Activated CD4-positive, alpha-beta T cell treated with anti-CD3 and anti-CD28 coated beads, Interleukin-2, amount 50 U/mL, for 4 hours (primary cell): ENCODE data around the gene GBF1.
"Not testable (repeated sequence)": the region's sequence is repeated elsewhere in the genome, so short reads cannot be mapped to it uniquely, and the experiment has no call there.

Source experiments
- DNase-seq, 2 experiments: peaks; one replicate each; pipeline ENCODE4 v3.0.0-alpha.2; 2020

Gene GBF1, protein sequence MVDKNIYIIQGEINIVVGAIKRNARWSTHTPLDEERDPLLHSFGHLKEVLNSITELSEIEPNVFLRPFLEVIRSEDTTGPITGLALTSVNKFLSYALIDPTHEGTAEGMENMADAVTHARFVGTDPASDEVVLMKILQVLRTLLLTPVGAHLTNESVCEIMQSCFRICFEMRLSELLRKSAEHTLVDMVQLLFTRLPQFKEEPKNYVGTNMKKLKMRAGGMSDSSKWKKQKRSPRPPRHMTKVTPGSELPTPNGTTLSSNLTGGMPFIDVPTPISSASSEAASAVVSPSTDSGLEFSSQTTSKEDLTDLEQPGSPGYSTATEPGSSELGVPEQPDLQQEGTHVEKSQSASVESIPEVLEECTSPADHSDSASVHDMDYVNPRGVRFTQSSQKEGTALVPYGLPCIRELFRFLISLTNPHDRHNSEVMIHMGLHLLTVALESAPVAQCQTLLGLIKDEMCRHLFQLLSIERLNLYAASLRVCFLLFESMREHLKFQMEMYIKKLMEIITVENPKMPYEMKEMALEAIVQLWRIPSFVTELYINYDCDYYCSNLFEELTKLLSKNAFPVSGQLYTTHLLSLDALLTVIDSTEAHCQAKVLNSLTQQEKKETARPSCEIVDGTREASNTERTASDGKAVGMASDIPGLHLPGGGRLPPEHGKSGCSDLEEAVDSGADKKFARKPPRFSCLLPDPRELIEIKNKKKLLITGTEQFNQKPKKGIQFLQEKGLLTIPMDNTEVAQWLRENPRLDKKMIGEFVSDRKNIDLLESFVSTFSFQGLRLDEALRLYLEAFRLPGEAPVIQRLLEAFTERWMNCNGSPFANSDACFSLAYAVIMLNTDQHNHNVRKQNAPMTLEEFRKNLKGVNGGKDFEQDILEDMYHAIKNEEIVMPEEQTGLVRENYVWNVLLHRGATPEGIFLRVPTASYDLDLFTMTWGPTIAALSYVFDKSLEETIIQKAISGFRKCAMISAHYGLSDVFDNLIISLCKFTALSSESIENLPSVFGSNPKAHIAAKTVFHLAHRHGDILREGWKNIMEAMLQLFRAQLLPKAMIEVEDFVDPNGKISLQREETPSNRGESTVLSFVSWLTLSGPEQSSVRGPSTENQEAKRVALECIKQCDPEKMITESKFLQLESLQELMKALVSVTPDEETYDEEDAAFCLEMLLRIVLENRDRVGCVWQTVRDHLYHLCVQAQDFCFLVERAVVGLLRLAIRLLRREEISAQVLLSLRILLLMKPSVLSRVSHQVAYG (N-terminal part only)

GRCh38 chr10:102245082-102245931 lies at the start of gene GBF1:
Gene GBF1 (plus strand): TSS chr10:102245532. CDS start chr10:102258939, 13,407 bp downstream.
- DNase-seq = peak; percentile 81 to 83

- no peak for DNase-seq
These were observed 48.4 kb upstream of the GBF1 start for GRCh38 chr10:102196893-102197292.

GRCh38 chr10:102198027-102198426 lies 47.3 kb upstream of the GBF1 start:
- DNase-seq = no peak

DNA sequence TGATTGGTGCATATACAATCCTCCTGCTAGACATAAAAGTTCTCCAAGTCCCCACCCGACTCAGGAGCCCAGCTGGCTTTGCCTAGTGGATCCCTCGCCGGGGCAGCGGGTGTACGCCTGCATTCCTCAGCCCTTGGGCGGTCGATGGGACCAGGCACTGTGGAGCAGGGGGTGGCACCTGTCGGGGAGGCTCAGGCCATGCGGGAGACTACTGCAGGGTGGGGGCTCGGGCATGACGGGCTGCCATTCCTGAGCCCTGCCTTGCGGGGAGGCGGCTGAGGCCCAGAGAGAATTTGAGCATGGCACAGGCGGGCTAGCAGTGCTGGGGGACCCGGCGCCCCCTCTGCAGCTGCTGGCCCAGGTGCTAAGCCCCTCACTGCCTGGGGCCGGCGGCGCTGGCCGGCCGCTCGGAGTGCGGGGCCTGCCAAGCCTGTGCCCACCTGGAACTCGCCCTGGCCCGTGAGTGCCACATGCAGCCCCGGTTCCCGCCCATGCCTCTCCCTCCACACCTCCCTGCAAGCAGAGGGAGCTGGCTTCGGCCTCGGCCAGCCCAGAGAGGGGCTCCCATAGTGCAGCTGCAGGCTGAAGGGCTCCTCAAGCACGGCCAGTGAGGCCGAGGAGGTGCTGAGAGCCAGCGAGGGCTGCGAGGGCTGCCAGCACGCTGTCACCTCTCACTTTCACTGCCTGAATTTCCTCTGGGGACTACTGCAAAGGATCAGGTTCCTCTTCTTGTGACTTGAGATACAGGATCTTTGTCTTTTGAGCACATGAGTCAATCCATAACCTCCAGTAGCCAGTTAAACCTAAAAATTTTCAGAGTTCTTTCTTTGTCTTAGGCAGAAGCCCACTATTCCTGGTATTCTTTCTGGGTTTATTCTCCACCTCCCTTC lies 44.3 kb upstream of the GBF1 start:
- DNase-seq = no peak

DNA sequence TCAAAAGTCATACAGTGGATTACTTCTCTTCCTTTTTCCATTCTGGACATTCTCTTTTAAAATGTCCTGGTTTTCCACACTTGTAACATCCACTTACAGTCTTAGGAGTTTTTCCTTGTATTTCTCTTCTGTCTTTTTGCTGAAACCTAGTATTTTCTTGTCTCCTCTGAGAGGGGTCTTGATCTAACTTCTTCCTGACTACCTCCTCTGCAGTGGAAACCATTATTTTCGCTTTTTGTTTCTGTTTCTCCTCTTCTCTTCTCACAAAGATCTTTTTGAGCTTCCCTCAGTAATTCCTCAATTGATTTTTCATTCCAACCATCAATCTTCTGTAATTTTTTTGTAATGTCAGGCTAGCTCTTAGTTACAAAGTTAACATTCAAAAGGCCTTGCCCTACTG lies 42.9 kb upstream of the GBF1 start:
- no peak for DNase-seq

DNA sequence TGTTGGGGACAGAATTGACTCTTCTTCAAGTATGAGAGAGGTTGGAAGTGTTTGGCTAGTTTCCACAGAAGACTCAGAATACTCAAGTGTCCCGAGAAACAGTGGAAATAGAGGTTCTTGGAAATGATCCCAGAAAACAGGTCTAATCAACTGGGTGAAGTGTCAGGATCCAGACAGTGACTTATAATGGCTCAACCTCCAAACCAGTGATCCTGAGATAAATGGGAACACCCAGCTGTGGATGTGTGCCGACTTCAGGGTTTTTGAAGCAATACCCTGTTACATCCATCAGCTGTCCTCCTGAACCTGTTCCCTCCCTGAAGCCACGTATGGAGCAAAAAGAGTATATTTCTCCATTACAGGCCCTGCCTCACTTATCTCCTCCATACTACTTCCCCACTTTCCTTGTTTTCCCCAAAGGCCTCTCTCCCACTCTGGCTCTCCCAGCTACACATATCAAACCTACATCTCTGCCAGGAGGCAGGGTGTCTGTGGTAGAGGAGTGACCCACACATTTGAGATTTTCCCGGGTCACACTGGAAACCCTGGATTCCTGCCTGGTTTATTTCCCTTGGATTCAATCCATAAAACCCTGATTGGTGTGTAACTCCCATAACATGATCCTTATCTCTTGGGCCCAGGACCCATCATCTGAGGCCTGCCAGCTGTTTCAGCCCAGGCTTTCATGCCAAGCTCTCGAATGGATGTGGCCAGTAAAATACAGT lies 36.9 kb upstream of the GBF1 start:
- DNase-seq = no peak

DNA sequence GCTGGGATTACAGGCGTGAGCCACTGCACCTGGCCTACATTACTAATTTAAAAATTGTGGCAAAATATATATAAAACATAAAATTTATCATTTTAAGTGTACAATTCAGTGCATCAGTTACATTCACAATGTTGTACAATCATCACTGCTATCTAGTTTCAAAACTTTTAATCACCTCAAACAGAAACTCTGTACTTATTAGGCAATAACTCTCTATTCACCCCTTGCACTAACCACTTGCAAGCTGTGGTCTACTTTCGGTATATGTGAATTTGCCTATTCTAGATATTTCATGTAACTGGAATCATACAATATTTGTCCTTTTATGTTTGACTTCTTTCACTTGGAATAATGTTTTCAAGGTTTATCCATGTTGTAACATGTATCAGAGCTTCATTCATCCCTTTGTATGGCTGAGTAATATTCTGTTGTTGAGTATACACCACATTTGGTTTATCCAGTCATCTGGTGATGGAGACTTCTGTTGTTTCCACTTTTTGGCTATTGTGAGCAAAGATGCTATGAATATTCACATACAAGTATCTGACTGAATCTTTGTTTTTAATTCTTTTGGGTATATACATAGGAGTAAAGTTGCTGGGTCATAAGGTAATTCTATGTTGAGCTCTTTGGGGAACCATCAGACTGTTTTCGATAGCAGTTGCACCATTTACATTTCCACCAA lies 33.6 kb upstream of the GBF1 start:
- DNase-seq = no peak

GRCh38 chr10:102213599-102213998 lies 31.7 kb upstream of the GBF1 start:
- not testable (repeated sequence) for DNase-seq

- DNase-seq = no peak
These were observed 26.0 kb upstream of the GBF1 start for GRCh38 chr10:102219370-102219769.

GRCh38 chr10:102220612-102221011 lies 24.7 kb upstream of the GBF1 start:
- DNase-seq = no peak

GRCh38 chr10:102222797-102223196 lies 22.5 kb upstream of the GBF1 start:
- DNase-seq = no peak

DNA sequence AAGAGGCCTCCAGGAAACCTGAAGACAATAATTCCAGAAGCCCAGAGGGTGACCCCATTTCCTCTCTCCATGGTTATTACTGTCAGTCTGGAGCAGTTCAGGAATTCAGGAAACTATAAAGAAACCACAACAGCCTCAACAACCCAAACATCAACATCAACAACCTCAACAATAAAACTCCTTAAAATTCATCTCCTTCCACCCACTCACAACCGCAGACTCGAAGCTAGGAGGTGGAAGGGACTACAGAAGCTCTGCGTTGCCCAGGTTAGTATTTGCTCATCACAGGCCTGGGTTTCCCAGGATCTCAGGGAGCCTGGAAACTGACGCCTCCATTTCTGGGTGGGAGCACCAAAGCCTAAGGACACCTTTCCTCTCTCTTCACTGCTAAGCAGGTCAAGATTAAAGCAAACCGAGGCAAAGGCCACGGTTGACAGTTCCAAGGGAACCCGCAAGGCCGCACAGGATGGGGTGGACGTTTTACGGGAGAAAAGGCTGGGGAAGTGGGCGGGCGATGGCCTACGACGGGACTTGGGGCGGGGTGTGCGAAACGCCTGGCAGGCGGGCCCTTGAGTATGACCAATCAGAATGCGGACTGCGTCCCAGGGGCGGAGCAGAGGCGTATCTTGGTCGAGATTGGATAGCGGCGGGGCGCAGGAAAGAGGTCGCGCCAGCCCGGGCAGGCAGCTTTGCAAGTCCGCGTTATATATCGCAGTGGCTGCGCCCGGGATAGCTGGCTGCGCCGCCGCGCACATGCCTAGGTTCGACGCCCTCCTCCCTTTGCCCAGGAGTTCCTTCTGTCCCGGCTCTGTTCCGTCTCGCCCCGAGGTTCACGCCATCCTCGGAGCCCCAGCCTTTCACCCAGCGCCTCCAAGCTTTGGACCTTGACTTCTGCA lies 19.4 kb upstream of the GBF1 start, which contains the start of gene ELOVL3:
Gene ELOVL3 (plus strand): TSS at position 654 of the 896 bp plus-strand sequence. CDS start 250 bp downstream, outside the sequence.
- DNase-seq = peak; percentile 78 to 81

GRCh38 chr10:102226542-102226870 lies 18.8 kb upstream of the GBF1 start:
- DNase-seq = no peak

DNA sequence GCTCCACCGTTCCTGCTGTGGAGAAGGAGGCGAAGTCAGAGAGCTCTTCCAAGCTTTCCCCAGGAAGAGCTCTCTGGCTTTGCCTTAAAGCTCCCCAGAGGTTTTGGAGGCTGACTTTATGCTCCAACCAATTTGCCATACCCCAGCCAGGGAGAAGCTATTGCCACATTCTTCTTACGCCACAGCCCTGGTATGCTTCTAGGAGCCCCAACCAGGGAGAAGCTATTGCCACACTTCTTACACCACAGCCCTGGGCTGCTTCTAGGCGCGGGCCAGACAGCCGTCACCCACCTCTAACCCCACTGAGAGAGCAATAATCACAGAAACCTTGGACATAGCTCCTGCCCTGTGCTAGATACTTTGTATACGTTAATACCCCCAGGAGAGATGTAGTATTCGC lies 18.3 kb upstream of the GBF1 start:
- no peak for DNase-seq

DNA sequence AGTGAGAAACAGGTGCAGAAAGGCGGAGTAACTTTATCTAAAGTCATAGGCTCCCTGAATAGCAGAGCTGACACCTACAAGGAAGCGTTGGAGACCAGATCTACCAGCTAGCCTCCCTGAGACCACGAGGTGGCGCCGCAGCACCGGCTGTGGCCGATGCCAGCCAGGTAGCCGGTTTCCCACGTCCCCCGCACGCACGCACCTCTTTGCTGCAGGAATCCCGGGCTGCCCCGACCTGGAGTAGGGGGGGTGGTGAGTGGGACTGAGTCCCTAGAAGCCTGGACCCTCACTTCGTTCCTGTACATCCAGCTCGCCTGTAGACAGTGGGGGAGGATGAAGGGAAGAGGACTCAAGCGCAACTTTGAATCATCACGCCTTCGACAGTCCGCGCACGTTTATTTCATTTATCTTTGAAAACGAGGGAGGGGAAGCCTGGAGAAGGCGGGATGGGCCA lies 15.5 kb upstream of the GBF1 start:
- DNase-seq = peak; percentile 84 to 85

- peak in 1 of 2 experiments; percentile 7 for DNase-seq
These were observed 15.0 kb upstream of the GBF1 start for GRCh38 chr10:102230264-102230860.

GRCh38 chr10:102230861-102231356 lies 14.4 kb upstream of the GBF1 start:
- peak; percentile 15 to 32 for DNase-seq
